ENCODE data around the gene SCAMP1.

SCAMP1 gene

DNA sequence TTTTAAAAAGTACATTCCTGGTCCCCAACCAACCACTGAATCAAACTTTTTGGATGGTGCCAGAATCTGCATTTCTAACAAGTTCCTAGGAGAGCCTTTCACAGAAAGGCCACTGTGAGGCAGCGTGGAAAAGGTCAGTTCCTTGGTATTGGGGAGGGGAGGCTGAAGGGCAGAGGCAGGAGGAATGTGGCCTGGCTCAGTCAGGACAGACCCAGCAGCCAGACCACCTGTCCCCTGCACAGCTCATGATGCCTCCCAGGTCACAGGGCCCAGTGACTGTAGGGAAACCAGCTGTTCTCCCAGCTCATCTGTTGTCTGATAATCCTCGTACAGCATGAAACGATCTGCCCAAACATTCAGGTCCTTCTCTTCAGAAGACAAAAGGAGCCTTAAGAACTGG lies 155.3 kb downstream of the SCAMP1 start:
- TF ChIP-seq, protein P1, sequence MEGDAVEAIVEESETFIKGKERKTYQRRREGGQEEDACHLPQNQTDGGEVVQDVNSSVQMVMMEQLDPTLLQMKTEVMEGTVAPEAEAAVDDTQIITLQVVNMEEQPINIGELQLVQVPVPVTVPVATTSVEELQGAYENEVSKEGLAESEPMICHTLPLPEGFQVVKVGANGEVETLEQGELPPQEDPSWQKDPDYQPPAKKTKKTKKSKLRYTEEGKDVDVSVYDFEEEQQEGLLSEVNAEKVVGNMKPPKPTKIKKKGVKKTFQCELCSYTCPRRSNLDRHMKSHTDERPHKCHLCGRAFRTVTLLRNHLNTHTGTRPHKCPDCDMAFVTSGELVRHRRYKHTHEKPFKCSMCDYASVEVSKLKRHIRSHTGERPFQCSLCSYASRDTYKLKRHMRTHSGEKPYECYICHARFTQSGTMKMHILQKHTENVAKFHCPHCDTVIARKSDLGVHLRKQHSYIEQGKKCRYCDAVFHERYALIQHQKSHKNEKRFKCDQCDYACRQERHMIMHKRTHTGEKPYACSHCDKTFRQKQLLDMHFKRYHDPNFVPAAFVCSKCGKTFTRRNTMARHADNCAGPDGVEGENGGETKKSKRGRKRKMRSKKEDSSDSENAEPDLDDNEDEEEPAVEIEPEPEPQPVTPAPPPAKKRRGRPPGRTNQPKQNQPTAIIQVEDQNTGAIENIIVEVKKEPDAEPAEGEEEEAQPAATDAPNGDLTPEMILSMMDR (IDR thresholded peaks at IDR 0.05; ENCODE audit: unreplicated experiment in 3 of 3) = no peak
- Mint-ChIP-seq H3K4me1 (peaks cover 82% of the 10 kb centered on the region), H3K36me3 (ENCODE audit: low read depth) (peaks cover 51% of the 10 kb centered on the region), H3K9me3 (no peaks in the 10 kb centered on the region), H3K27ac (peak overlapping the region; percentile 63 to 73 (median 69)), H3K27me3 (ENCODE audit: low read depth) (no peaks in the 10 kb centered on the region), H3K4me3 (no peak overlapping the region)

DNA sequence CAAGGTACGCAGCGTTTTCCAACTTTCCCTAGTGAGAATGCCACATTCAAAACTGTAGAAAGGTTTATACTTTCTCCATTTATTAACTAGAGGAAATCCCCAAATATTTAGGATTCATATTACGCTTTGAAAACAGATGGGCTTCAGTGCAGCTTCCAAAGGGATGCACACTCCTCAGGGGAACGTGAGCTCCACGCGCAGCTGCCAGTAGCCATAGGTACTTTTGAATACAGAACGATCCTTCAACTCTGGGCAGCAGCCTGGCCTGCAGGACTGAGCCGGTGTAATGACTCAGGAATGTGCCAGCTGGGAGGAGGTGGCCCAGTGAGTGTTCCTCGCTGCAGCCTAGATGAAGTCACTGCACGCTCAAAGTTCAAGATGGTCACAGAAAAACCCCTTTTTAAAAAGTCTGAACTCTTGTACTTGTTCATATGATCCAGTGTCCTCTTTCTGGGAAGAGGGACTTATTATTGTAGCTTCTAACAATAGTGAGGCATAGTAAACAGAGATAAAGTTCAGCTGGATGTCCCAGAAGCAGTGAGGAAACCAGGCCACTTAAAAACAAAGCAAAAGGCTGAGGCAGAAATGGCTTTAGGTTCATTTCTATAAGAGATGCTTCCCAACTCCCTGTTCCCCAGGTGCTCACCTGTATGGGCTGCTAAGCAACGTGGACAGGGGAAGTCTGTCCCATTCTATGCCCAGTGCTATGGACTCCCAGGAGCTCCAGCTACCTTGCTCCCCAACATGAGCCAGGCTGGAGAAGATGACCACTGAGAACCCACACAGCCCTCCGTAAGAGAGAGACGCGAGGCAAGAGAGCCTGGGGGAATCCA lies 158.2 kb downstream of the SCAMP1 start:
- Mint-ChIP-seq H3K4me1 (peaks cover 73% of the 10 kb centered on the region), H3K27ac (peak overlapping the region; percentile 82 to 93 (median 93))
- TF ChIP-seq, protein P1 (IDR thresholded peaks at IDR 0.05; ENCODE audit: unreplicated experiment in 3 of 3) = no peak

DNA sequence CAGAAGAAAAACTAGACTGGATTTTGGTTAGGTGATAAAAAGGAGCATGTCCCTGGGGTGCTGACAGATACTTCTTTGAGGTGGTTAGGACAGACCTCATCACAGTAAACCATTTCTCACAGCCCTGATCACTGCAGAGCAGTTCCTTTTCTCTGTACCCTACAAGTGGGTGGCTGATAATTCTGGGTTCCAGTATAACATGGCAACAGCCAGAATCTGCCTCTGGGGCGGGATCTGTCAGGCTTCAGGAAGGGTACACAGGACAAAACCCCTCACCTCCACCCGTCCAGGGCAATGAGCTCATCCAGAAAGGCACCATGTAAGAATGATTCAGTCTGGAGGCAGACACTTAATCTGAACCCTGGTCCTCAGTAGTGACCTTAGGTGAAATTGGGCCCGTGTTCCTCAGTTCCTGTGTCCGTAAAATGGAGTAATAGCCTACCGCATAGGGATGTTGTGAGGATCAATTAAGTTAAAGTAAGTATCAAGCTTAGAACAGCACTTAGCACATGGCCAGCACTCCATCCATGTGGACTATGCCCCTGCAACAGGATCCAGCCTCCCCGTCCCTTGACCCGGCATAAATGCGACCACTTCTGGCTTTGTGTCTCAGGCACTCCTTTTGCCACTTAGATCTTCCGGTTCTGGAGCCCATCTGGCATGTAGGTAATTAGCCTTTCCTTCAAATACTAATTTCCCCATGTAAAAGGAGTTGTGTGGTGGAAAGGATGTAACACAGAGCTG lies 159.0 kb downstream of the SCAMP1 start:
- TF ChIP-seq, protein P1 (IDR thresholded peaks at IDR 0.05; ENCODE audit: unreplicated experiment in 3 of 3) = no peak
- Mint-ChIP-seq H3K36me3 (ENCODE audit: low read depth) (peaks cover 38% of the 10 kb centered on the region), H3K4me3 (no peak overlapping the region), H3K9me3 (no peaks in the 10 kb centered on the region), H3K4me1 (peaks cover 73% of the 10 kb centered on the region), H3K27me3 (ENCODE audit: low read depth) (no peaks in the 10 kb centered on the region), H3K27ac (peak overlapping the region; percentile 82 to 93 (median 93))

More for the DNA sequence above, 158.2 kb downstream of the SCAMP1 start:
- Mint-ChIP-seq H3K9me3 (no peaks in the 10 kb centered on the region), H3K27me3 (ENCODE audit: low read depth) (no peaks in the 10 kb centered on the region), H3K36me3 (ENCODE audit: low read depth) (peaks cover 46% of the 10 kb centered on the region), H3K4me3 (no peak overlapping the region)

DNA sequence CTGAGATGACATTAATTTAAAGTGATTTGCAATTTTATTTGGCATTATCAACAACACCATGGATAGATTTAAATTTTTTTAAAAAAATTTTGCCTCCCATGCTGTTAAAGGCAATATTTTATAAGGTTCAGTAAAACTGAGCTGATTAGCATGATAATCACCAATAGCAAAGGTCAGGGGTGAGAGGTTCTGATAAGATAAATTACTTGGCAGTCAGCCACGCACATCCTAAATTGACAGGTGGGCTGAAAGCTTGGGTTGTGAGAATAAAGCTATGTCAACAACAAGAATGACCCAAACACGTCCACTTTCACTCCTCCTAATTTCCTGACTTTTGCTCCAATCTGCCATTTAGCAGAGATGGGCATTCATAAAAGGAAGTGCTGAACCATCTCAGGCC lies 161.0 kb downstream of the SCAMP1 start:
- H3K27me3 Mint-ChIP-seq (ENCODE audit: low read depth) = no peaks in the 10 kb centered on the region
- H3K36me3 Mint-ChIP-seq (ENCODE audit: low read depth) = peaks cover 18% of the 10 kb centered on the region
- H3K4me3 Mint-ChIP-seq = no peak overlapping the region
- H3K9me3 Mint-ChIP-seq = no peaks in the 10 kb centered on the region
- peaks cover 70% of the 10 kb centered on the region for H3K4me1 Mint-ChIP-seq
- H3K27ac Mint-ChIP-seq = peak overlapping the region in 2 of 3 experiments; percentile 18 to 47
- TF ChIP-seq, protein P1 (IDR thresholded peaks at IDR 0.05; ENCODE audit: unreplicated experiment in 3 of 3) = no peak

GRCh38 chr5:78522476-78523260 lies 162.3 kb downstream of the SCAMP1 start:
- Mint-ChIP-seq H3K4me1 (peaks cover 73% of the 10 kb centered on the region), H3K27ac (peak overlapping the region; percentile 84 to 89 (median 88)), H3K36me3 (ENCODE audit: low read depth) (peaks cover 9% of the 10 kb centered on the region), H3K9me3 (no peaks in the 10 kb centered on the region), H3K4me3 (peak overlapping the region in 1 of 3 experiments; percentile 39), H3K27me3 (ENCODE audit: low read depth) (no peaks in the 10 kb centered on the region)
- TF ChIP-seq, protein P1 (IDR thresholded peaks at IDR 0.05; ENCODE audit: unreplicated experiment in 3 of 3) = no peak
